ENCODE measurements around the gene CPED1. TPM values are rescaled to one million over a fixed set of nuclear protein-coding genes. Genes with fewer than 3 reads are reported as not detected.
"Not testable (repeated sequence)": the region's sequence is repeated elsewhere in the genome, so short reads cannot be mapped to it uniquely, and the experiment has no call there.

CPED1 gene
- total RNA-seq, 3 donors from 2014 or later (not counting 1 experiment from before 2014, with no cell fraction given) = 0.50 to 1.3 (median 0.96) TPM

GRCh38 chr7:121030308-121030707 lies 41.8 kb downstream of the CPED1 start:
- Histone ChIP-seq H3K27me3 (ENCODE audit: control insufficient read depth, insufficient read depth, low read length) (no peaks in the 10 kb centered on the region), H3K4me1 (ENCODE audit: control insufficient read depth, insufficient read depth, low read length) (no peaks in the 10 kb centered on the region), H3K9me3 (ENCODE audit: control insufficient read depth, insufficient read depth, low read length) (no peaks in the 10 kb centered on the region), H3K36me3 (ENCODE audit: control insufficient read depth, insufficient read depth, low read length) (no peaks in the 10 kb centered on the region), H3K27ac (ENCODE audit: low read length) (no peak overlapping the region), H3K4me3 (ENCODE audit: low read length) (no peak overlapping the region)
- Mint-ChIP-seq H3K9me3 (no peaks in the 10 kb centered on the region), H3K27ac (no peak overlapping the region), H3K4me1 (no peaks in the 10 kb centered on the region), H3K27me3 (ENCODE audit: low read depth in 2 of 2) (peaks cover 6 to 10% of the 10 kb centered on the region in 2 donors), H3K36me3 (no peaks in the 10 kb centered on the region), H3K4me3 (no peak overlapping the region)
- intact Hi-C loops (cut with micrococcal nuclease) = no loop called here
- TF ChIP-seq CTCF (IDR thresholded peaks at IDR 0.05) = no peak
- ATAC-seq (no peak), DNase-seq (no peak)
- 93% methylated on average over 2 of the region's 5 CpGs for WGBS (ENCODE audit: insufficient coverage)

- Mint-ChIP-seq H3K27me3 (ENCODE audit: low read depth in 2 of 2) (peaks cover 0 to 7% of the 10 kb centered on the region in 2 donors), H3K9me3 (no peaks in the 10 kb centered on the region), H3K27ac (no peak overlapping the region), H3K4me3 (no peak overlapping the region), H3K36me3 (no peaks in the 10 kb centered on the region), H3K4me1 (no peaks in the 10 kb centered on the region)
- no peak overlapping the region for H3K27ac ChIP-seq (ENCODE audit: low read length)
- no peak overlapping the region for H3K4me3 ChIP-seq (ENCODE audit: low read length)
- H3K36me3 ChIP-seq (ENCODE audit: control insufficient read depth, insufficient read depth, low read length) = no peaks in the 10 kb centered on the region
- intact Hi-C loops (cut with micrococcal nuclease) = no loop called here
- 75% methylated on average over 7 of the region's 7 CpGs for WGBS (ENCODE audit: insufficient coverage)
- H3K4me1 ChIP-seq (ENCODE audit: control insufficient read depth, insufficient read depth, low read length) = no peaks in the 10 kb centered on the region
- H3K9me3 ChIP-seq (ENCODE audit: control insufficient read depth, insufficient read depth, low read length) = no peaks in the 10 kb centered on the region
- TF ChIP-seq CTCF (IDR thresholded peaks at IDR 0.05) = no peak
- H3K27me3 ChIP-seq (ENCODE audit: control insufficient read depth, insufficient read depth, low read length) = no peaks in the 10 kb centered on the region
- no peak for ATAC-seq
- DNase-seq = no peak
Observed at GRCh38 chr7:121032645-121033460, 44.3 kb downstream of the CPED1 start.

- Histone ChIP-seq H3K4me3 (ENCODE audit: low read length) (no peak overlapping the region), H3K36me3 (ENCODE audit: control insufficient read depth, insufficient read depth, low read length) (no peaks in the 10 kb centered on the region), H3K27me3 (ENCODE audit: control insufficient read depth, insufficient read depth, low read length) (no peaks in the 10 kb centered on the region), H3K27ac (ENCODE audit: low read length) (no peak overlapping the region), H3K9me3 (ENCODE audit: control insufficient read depth, insufficient read depth, low read length) (no peaks in the 10 kb centered on the region), H3K4me1 (ENCODE audit: control insufficient read depth, insufficient read depth, low read length) (no peaks in the 10 kb centered on the region)
- Mint-ChIP-seq H3K9me3 (no peaks in the 10 kb centered on the region), H3K4me1 (no peaks in the 10 kb centered on the region), H3K27ac (no peak overlapping the region), H3K4me3 (no peak overlapping the region), H3K27me3 (ENCODE audit: low read depth in 2 of 2) (peaks cover 0 to 7% of the 10 kb centered on the region in 2 donors), H3K36me3 (no peaks in the 10 kb centered on the region)
- intact Hi-C loops (cut with micrococcal nuclease) = no loop called here
- TF ChIP-seq CTCF (IDR thresholded peaks at IDR 0.05) = no peak
- DNase-seq (no peak), ATAC-seq (no peak)
Observed at GRCh38 chr7:121034929-121035328, 46.4 kb downstream of the CPED1 start.

- H3K4me3 ChIP-seq (ENCODE audit: low read length); DNase-seq; H3K4me1 Mint-ChIP-seq; H3K36me3 Mint-ChIP-seq; H3K9me3 ChIP-seq (ENCODE audit: control insufficient read depth, insufficient read depth, low read length); intact Hi-C loops (cut with micrococcal nuclease); H3K27ac ChIP-seq (ENCODE audit: low read length); H3K36me3 ChIP-seq (ENCODE audit: control insufficient read depth, insufficient read depth, low read length); H3K27me3 ChIP-seq (ENCODE audit: control insufficient read depth, insufficient read depth, low read length); H3K27me3 Mint-ChIP-seq (ENCODE audit: low read depth in 2 of 2); H3K4me3 Mint-ChIP-seq; ATAC-seq; H3K4me1 ChIP-seq (ENCODE audit: control insufficient read depth, insufficient read depth, low read length); H3K9me3 Mint-ChIP-seq; H3K27ac Mint-ChIP-seq: not testable (repeated sequence)
Observed at GRCh38 chr7:121036776-121037175, 48.3 kb downstream of the CPED1 start.

- H3K27me3 Mint-ChIP-seq (ENCODE audit: low read depth in 2 of 2); intact Hi-C loops (cut with micrococcal nuclease): not testable (repeated sequence)
Observed at GRCh38 chr7:121037329-121037728, 48.8 kb downstream of the CPED1 start.

More at GRCh38 chr7:121037329-121037728, 48.8 kb downstream of the CPED1 start:
- not testable (repeated sequence) for H3K36me3 ChIP-seq (ENCODE audit: control insufficient read depth, insufficient read depth, low read length); H3K4me3 Mint-ChIP-seq; H3K9me3 ChIP-seq (ENCODE audit: control insufficient read depth, insufficient read depth, low read length); H3K9me3 Mint-ChIP-seq; H3K27ac Mint-ChIP-seq; DNase-seq; H3K27me3 ChIP-seq (ENCODE audit: control insufficient read depth, insufficient read depth, low read length); H3K4me3 ChIP-seq (ENCODE audit: low read length); ATAC-seq; H3K36me3 Mint-ChIP-seq; H3K27ac ChIP-seq (ENCODE audit: low read length); H3K4me1 Mint-ChIP-seq; H3K4me1 ChIP-seq (ENCODE audit: control insufficient read depth, insufficient read depth, low read length)
- 83% methylated on average over 2 of the region's 2 CpGs for WGBS (ENCODE audit: insufficient coverage)

All from natural killer cell (primary cell).